ENCODE results near the gene TOP2B.

The TOP2B gene

GRCh38 chr3:25652921-25653320 is 11.8 kb downstream of the TOP2B start:
- DNase-seq (ENCODE audit: low read depth): no peak
- TF ChIP-seq CTCF (IDR thresholded peaks at IDR 0.05; ENCODE audit: control insufficient read depth, extremely low read depth, insufficient read depth): no peak
- H3K4me3 ChIP-seq (ENCODE audit: low read depth, low read length): no peak overlapping the region

- DNase-seq (ENCODE audit: low read depth): no peak
- no peak for TF ChIP-seq CTCF (IDR thresholded peaks at IDR 0.05; ENCODE audit: control insufficient read depth, extremely low read depth, insufficient read depth)
- no peak overlapping the region for H3K4me3 ChIP-seq (ENCODE audit: low read depth, low read length)
Measured at GRCh38 chr3:25648925-25649830, 15.5 kb downstream of the TOP2B start.

- no peak overlapping the region for H3K4me3 ChIP-seq (ENCODE audit: low read depth, low read length)
- DNase-seq (ENCODE audit: low read depth): peak; percentile 67
- TF ChIP-seq CTCF (IDR thresholded peaks at IDR 0.05; ENCODE audit: control insufficient read depth, extremely low read depth, insufficient read depth): peak; percentile 87
Measured at GRCh38 chr3:25648107-25648535, 16.6 kb downstream of the TOP2B start.

- DNase-seq (ENCODE audit: low read depth): no peak
- H3K4me3 ChIP-seq (ENCODE audit: low read depth, low read length): no peak overlapping the region
- TF ChIP-seq CTCF (IDR thresholded peaks at IDR 0.05; ENCODE audit: control insufficient read depth, extremely low read depth, insufficient read depth): no peak
Measured at GRCh38 chr3:25635038-25635437, 29.7 kb downstream of the TOP2B start.

GRCh38 chr3:25633919-25634318 is 30.8 kb downstream of the TOP2B start:
- TF ChIP-seq CTCF (IDR thresholded peaks at IDR 0.05; ENCODE audit: control insufficient read depth, extremely low read depth, insufficient read depth): no peak
- DNase-seq (ENCODE audit: low read depth): no peak
- no peak overlapping the region for H3K4me3 ChIP-seq (ENCODE audit: low read depth, low read length)

GRCh38 chr3:25631989-25632388 is 32.7 kb downstream of the TOP2B start:
- no peak for DNase-seq (ENCODE audit: low read depth)
- no peak overlapping the region for H3K4me3 ChIP-seq (ENCODE audit: low read depth, low read length)
- TF ChIP-seq CTCF (IDR thresholded peaks at IDR 0.05; ENCODE audit: control insufficient read depth, extremely low read depth, insufficient read depth): no peak
